ENCODE data around the gene UGT2B15.
"Not testable (repeated sequence)": the region's sequence is repeated elsewhere in the genome, so short reads cannot be mapped to it uniquely, and the experiment has no call there.

The UGT2B15 gene

GRCh38 chr4:68655764-68656444 is 14.5 kb downstream of the UGT2B15 start:
- DNase-seq, result no peak

- no peak for DNase-seq
Measured at GRCh38 chr4:68654946-68655721, 15.3 kb downstream of the UGT2B15 start.

GRCh38 chr4:68651932-68652331 is 18.5 kb downstream of the UGT2B15 start:
- no peak for DNase-seq

- DNase-seq, result no peak
Measured at GRCh38 chr4:68630371-68630770, 40.1 kb downstream of the UGT2B15 start.

GRCh38 chr4:68622731-68623130 is 47.7 kb downstream of the UGT2B15 start:
- DNase-seq, result not testable (repeated sequence)

GRCh38 chr4:68617003-68617698 is 53.3 kb downstream of the UGT2B15 start:
- no peak for DNase-seq

GRCh38 chr4:68615699-68616422 is 54.6 kb downstream of the UGT2B15 start:
- no peak for DNase-seq

- DNase-seq, result no peak
Measured at GRCh38 chr4:68613752-68614151, 56.7 kb downstream of the UGT2B15 start.

GRCh38 chr4:68606240-68606639 is 64.2 kb downstream of the UGT2B15 start:
- DNase-seq, result no peak

GRCh38 chr4:68599150-68599549 is 71.3 kb downstream of the UGT2B15 start:
- DNase-seq, result no peak

- DNase-seq, result no peak
Measured at GRCh38 chr4:68597482-68597881, 73.0 kb downstream of the UGT2B15 start.

Measured in NCI-H69 (cell line).